Measurements from ENCODE around the gene USP32. TPM values are rescaled to one million over a fixed set of nuclear protein-coding genes. Genes with fewer than 3 reads are reported as not detected.
"Not testable (repeated sequence)": the region's sequence is repeated elsewhere in the genome, so short reads cannot be mapped to it uniquely, and the experiment has no call there.

The USP32 gene
- polyA plus RNA-seq, 12 donors: 22.0 to 28.3 (median 24.4) TPM; not detected in 1

- no peak for DNase-seq
Observed at GRCh38 chr17:60406887-60407286, 15.0 kb upstream of the USP32 start.

GRCh38 chr17:60403962-60404361 lies 12.0 kb upstream of the USP32 start:
- no peak for DNase-seq

- no peak for DNase-seq
Observed at GRCh38 chr17:60403523-60403810, 11.5 kb upstream of the USP32 start.

DNA sequence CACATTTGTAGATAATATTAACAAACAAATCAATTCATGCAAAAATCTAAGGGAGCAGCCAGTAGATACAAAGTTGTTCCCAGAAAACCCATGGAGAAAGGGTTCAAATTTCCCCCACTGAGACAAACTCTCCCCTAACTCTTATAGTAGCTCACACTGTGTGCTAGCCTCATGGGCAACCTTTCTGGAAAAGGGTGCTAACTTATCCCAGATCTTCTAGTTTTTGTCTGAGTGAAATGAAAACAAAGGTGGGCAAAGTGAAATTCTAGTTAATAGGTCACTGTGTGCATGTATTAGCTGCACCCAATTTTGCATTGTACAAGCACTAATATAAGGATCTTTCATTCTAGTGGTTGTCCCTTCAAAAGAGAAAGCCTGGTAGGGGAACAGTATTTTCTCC lies 9.9 kb upstream of the USP32 start:
- no peak for DNase-seq

DNA sequence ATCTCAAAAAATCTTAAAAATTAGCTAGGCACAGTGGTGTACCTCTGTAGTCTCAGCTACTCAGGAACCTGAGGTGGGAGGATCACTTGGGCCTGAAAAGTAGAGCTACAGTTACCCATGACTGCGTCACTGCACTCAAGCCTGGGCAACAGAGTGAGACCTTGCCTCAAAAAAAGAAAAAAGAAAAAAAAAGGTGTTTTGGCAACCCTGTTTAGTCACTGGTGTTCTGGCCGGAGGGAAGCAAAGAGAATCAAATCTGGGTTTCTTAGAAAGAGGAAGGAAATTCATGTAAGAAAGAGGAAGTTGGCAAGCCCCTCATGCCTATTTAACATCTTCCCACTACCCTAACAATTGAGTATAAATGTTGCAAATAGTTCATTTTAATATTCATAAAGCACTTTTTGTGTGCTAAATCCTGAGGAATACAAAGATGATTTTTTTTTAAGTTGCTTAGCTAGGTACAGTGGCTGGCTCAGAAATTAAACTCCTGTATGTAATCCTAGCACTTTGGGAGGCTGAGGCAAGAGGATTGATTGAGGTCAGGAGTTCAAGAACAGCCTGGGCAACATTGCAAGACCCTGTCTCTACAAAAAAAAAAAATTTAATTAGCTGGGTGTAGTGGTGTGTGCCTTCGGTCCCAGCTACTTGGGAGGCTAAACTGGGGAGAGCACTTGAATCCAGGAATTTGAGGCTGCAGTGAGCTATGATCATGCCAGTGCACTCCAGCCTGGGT lies 6.5 kb upstream of the USP32 start:
- DNase-seq: no peak

GRCh38 chr17:60396412-60396811 lies 4.5 kb upstream of the USP32 start:
- no peak for DNase-seq

DNA sequence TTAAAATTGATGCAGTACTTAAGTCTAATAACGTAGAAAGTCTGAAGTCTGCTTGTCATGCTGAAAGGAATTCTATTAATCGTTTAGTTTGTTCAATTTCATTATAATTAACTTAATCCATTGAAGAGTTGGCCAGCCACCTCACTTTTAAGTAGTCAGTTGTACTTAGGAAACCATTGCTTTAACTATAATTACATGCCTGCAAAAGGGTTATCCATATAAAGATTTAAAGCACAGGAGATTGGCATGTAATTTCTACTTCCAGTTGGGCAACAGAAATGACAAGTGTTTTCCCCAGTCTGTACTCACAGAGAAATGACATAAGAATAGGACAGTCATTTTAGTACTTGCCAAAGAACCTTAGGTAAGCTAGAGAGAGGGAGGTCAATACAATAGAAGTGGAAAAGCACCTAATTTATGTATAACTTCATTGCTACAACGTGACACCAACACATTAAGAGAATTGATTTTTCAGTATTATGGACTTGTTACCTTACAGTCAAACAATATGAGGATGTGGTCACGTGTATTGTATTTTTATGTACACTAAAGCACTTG lies 3.7 kb upstream of the USP32 start:
- DNase-seq: no peak

DNA sequence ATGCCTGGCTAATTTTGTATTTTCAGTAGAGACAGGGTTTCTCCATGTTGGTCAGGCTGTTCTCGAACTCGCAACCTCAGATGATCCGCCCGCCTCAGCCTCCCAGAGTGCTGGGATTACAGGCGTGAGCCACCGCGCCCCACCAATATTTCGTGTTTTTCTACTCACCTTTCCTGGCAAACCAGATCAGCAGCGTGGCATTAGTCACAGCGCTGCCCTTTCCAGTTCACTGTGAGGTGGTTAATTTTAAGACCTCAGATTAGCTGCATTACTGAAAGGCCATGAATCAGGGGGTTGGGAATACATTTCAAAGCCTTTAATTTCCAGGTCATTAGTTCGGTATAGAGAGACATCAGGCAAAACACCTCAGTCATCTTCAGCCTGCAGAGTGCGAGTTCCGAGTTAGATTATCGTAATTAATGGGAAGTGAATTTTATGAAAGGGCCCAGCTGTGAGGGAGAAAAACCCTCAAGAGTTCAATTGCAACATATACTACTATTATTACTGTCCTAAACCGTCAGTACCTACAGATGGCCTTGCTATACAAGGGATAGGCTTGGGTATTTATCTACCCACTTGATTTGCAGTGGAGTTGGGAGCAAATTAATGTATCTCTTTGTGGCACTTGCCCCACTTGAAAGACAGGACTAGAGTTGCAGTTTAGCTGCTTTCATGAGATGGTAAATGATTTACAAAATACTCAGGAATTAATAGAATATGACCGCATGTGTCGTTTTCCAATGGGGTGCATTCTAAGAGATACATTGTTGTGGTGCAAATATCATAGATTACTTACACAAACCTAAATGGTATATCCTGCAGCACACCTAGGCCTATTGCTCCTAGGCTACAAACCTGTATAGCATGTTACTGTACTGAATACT lies 2.1 kb upstream of the USP32 start:
- no peak for DNase-seq

- DNase-seq: peak; percentile 50
Observed at GRCh38 chr17:60392845-60393702, 1.1 kb upstream of the USP32 start.

- no peak for DNase-seq
Observed at GRCh38 chr17:60391471-60392041, 377 bp downstream of the USP32 start.

DNA sequence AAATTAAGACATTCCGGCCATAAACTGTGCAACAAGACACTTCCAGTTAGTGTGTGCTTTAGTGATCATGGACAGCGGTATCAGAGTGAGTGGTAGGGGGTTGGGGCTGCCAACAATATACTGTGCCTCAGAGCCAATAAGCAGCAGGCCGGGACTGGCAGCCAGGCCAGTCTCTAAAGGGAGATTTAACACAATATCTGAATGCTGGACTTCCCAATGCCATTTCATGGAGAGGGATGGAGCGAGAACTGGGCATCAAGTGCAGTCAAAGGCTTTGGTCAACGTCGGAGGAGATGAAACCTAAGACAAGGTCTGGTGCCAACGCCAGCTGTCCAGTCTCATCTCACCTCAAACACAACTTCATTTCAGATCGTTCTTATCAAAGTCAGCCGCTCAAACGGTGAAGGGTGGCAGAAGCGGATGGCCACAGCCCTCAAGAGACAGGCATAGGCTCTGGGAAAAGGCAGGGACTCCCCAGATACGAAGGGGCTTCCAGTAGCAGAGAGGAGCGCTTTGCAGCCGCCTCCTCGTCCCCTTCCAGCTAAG lies 935 bp downstream of the USP32 start:
- DNase-seq: peak; percentile 37

DNA sequence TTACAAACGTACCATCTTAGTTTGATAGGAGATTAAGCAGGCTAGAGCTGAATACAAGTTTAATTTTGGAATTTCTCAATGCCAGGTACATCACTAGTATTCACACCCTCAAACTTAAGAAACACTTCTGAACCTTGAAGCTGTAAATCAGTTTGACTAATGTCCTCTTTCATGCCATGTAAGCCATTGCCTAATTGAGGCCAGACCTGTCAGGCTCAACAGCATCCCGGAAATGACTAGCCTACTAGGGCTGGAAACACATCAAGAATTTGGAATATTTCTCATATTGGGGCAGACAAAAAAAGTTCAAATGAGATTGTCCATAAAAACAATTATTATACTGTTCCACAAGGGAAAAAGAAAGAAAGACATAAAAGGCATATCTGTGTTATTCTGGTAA lies 1.7 kb downstream of the USP32 start:
- no peak for DNase-seq

DNA sequence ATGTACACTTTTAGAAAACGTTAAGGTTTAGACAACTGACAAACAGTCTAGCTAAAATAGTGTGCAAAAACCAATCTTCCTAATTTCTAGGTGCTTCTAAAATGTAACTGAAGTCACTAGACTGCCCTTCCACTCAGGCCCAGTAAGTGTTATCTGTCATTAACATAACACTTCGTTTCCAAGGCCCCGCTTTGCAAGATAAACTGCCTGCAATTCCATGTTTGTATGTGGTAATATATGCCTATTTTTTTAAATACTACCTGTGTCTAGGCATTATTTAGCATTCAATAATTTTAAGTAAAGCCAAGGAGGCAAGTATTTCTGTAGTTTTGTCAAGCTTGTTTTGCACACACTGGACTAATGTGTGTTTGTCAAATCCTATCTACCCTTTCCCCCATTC lies 3.2 kb downstream of the USP32 start:
- DNase-seq: no peak

DNA sequence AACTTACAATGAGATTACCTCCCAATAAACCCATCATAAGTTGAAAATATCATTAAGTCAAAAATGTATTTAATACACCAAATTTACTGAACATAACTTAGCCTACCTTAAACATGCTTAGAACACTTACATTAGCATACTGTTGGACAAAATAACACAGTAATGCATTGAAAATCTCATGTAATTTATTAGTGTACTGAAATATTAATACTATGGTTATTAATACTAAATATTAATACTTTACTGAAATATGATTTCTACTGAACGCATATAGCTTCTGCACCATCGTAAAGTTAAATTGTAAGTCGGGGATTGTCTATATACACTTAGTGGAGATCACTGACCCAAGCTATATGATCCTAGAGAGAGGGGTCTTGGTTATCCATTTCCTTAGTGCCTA lies 4.3 kb downstream of the USP32 start:
- DNase-seq: no peak

DNA sequence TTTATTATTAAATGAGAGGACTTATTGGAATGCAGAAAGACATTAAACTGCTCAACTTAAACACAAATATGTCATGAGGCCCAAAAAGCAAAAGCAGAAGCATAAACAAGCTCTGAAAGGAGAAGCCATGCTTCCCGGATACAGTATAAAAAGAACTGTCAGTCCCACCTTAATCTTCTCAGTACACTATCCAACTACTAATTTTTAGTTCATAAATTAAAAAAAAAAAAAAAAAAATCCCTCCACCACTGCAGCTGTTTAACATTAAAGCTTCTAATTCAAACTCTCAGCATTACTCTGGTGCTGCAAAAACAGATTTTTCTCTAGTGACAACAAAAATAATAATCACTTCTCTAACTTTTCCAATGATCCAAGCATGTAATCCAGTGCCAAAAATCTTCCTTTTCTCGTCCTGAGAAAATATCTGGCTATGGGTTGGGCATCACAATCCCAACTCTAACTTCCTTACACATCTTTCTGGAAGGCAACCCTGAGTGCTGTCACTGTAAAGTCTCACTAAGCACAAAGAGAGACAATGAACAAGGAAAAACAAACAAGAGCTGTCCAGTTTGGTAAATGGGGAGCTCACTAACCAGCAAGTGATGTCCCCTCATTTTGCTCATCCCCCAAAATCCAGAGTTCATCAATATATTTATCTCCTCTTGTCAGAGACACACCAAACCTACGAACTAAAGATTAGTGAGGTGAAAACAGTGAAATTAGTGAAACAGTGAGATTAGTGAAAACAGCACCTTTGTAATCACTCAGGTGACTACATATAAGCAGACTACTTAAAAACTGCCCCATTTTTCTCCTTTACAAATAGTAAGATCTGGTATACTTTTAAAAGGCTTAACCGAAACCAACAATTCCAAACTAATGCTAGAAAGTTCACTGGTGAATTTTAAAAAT lies 5.5 kb downstream of the USP32 start:
- DNase-seq: peak; percentile 23

DNA sequence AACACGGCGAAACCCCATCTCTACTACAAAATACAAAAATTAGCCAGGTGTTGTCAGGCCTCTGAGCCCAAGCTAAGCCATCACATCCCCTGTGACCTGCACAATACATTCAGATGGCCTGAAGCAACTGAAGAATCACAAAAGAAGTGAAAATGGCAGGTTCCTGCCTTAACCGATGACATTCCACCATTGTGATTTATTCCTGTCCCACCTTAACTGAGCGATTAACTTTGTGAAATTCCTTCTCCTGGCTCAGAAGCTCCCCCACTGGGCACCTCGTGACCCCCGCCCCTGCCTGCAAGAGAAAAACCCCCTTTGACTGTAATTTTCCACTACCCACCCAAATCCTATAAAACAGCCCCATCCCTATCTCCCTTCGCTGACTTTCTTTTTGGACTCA lies 7.0 kb downstream of the USP32 start:
- not testable (repeated sequence) for DNase-seq

DNA sequence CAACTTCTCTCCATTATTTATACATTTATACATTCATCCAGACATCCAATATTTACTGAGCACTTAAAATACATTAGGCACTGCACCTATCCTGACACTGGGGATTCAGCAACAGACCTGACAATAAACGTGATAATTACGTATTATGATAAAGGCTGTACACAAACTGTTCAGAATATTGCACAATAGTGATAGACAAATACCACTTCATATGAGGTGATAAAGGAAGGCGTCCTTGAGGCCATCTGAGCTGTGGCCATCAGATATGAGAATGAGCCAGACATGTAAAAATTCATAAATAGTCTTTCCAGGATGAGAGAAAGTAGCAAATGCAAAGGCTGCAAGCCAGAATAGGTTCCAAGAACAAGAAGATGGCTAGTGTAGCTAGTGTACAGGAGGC lies 8.6 kb downstream of the USP32 start:
- DNase-seq: no peak

DNA sequence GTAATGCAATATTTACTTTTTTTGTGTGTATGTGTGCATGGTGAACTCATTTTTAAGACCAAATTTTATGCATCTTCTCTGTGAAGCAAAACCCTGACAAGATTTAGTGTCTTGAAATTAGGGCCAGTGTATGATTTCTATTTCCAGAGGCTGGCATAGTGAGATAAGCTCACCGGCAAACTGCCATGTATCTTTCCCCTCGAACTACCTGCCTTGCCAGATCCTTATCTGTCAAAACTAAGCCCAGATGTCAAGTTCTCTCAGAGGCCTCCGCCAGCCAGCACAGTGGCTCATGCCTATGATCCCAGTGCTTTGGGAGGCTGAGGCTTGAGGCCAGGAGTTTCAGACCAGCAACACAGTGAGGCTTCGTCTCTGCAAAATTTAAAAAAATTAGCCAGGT lies 10.0 kb downstream of the USP32 start:
- DNase-seq: no peak

DNA sequence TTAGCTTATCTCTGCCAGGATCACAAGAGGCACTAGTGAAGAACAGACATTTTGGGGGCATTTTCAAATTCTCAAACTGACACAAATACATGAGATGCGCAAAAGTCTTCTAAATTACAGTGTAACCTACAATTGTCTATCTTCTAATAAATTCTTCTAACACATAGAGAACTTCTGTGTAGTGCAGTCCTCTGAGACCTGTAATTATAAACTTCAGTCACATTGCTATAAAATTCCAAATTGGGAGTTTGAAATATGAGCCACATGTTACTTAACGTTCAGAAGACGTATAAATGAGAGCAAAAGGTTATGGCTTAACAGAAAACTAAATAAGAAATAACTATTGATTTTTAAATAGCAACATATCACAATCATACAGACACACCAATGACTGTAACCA lies 12.5 kb downstream of the USP32 start:
- DNase-seq: not testable (repeated sequence)

- not testable (repeated sequence) for DNase-seq
Observed at GRCh38 chr17:60378187-60378586, 13.7 kb downstream of the USP32 start.
